T-helper 2 cell treated with Interferon-gamma antibody and Interleukin-4, amounts not matched to agents 5 μg/mL and 100 μg/mL, for 36 hours (primary cell): ENCODE measurements around the gene SEMA3A.
"Not testable (repeated sequence)": the region's sequence is repeated elsewhere in the genome, so short reads cannot be mapped to it uniquely, and the experiment has no call there.

ENCODE experiments used
- DNase-seq: peaks from one replicate; pipeline ENCODE4 v3.0.0; 2021; ENCODE audit warnings: low spot score
- H3K27ac Mint-ChIP-seq: one replicate; pipeline ENCODE4 v1.8.0; 2021; ENCODE audit warnings: mild to moderate bottlenecking, mixed read lengths
- H3K27me3 Mint-ChIP-seq: one replicate; pipeline ENCODE4 v1.8.0; 2021; ENCODE audit warnings: low read depth, mixed read lengths
- H3K36me3 Mint-ChIP-seq: one replicate; pipeline ENCODE4 v1.8.0; 2021; ENCODE audit warnings: low read depth, mixed read lengths
- H3K4me1 Mint-ChIP-seq: one replicate; pipeline ENCODE4 v1.8.0; 2021; ENCODE audit warnings: low read depth, mixed read lengths
- H3K4me3 Mint-ChIP-seq: one replicate; pipeline ENCODE4 v1.8.0; 2022; ENCODE audit warnings: mild to moderate bottlenecking, moderate library complexity, mixed read lengths
- H3K9me3 Mint-ChIP-seq: one replicate; pipeline ENCODE4 v1.8.0; 2021; ENCODE audit warnings: mixed read lengths

SEMA3A gene

GRCh38 chr7:84157171-84157570, 37.4 kb downstream of the SEMA3A start:
- Mint-ChIP-seq H3K36me3 (no peaks in the 10 kb centered on the region), H3K4me1 (no peaks in the 10 kb centered on the region), H3K27ac (no peak overlapping the region), H3K27me3 (no peaks in the 10 kb centered on the region), H3K4me3 (no peak overlapping the region), H3K9me3 (no peaks in the 10 kb centered on the region)
- no peak for DNase-seq

- H3K9me3 Mint-ChIP-seq, result no peaks in the 10 kb centered on the region
- no peak overlapping the region for H3K4me3 Mint-ChIP-seq
Observed at GRCh38 chr7:84154991-84155781, 39.4 kb downstream of the SEMA3A start.

GRCh38 chr7:84152995-84153394, 41.6 kb downstream of the SEMA3A start:
- Mint-ChIP-seq H3K9me3 (no peaks in the 10 kb centered on the region), H3K4me1 (no peaks in the 10 kb centered on the region), H3K4me3 (no peak overlapping the region), H3K36me3 (no peaks in the 10 kb centered on the region), H3K27me3 (no peaks in the 10 kb centered on the region), H3K27ac (no peak overlapping the region)
- no peak for DNase-seq

More at GRCh38 chr7:84154991-84155781, 39.4 kb downstream of the SEMA3A start:
- no peak for DNase-seq
- Mint-ChIP-seq H3K27me3 (no peaks in the 10 kb centered on the region), H3K27ac (no peak overlapping the region), H3K36me3 (no peaks in the 10 kb centered on the region), H3K4me1 (no peaks in the 10 kb centered on the region)

- not testable (repeated sequence) for H3K27me3 Mint-ChIP-seq, H3K4me3 Mint-ChIP-seq, DNase-seq, H3K27ac Mint-ChIP-seq, H3K36me3 Mint-ChIP-seq, H3K9me3 Mint-ChIP-seq, H3K4me1 Mint-ChIP-seq
Observed at GRCh38 chr7:84150370-84150769, 44.2 kb downstream of the SEMA3A start.

GRCh38 chr7:84149573-84149972, 45.0 kb downstream of the SEMA3A start:
- no peak overlapping the region for H3K27ac Mint-ChIP-seq
- no peak overlapping the region for H3K4me3 Mint-ChIP-seq
- H3K9me3 Mint-ChIP-seq, result no peaks in the 10 kb centered on the region
- DNase-seq, result no peak
- H3K27me3 Mint-ChIP-seq, result peaks cover 2% of the 10 kb centered on the region
- H3K36me3 Mint-ChIP-seq, result no peaks in the 10 kb centered on the region
- no peaks in the 10 kb centered on the region for H3K4me1 Mint-ChIP-seq

- no peaks in the 10 kb centered on the region for H3K9me3 Mint-ChIP-seq
Observed at GRCh38 chr7:84145892-84146291, 48.7 kb downstream of the SEMA3A start.

GRCh38 chr7:84144935-84145334, 49.7 kb downstream of the SEMA3A start:
- Mint-ChIP-seq H3K27ac (no peak overlapping the region), H3K4me3 (no peak overlapping the region), H3K36me3 (no peaks in the 10 kb centered on the region), H3K27me3 (peaks cover 4% of the 10 kb centered on the region), H3K4me1 (no peaks in the 10 kb centered on the region), H3K9me3 (no peaks in the 10 kb centered on the region)
- no peak for DNase-seq

More at GRCh38 chr7:84145892-84146291, 48.7 kb downstream of the SEMA3A start:
- Mint-ChIP-seq H3K27me3 (peaks cover 4% of the 10 kb centered on the region), H3K36me3 (no peaks in the 10 kb centered on the region), H3K4me1 (no peaks in the 10 kb centered on the region), H3K4me3 (no peak overlapping the region), H3K27ac (no peak overlapping the region)
- DNase-seq, result no peak

GRCh38 chr7:84144480-84144879, 50.1 kb downstream of the SEMA3A start:
- DNase-seq, result no peak
- Mint-ChIP-seq H3K4me3 (no peak overlapping the region), H3K36me3 (no peaks in the 10 kb centered on the region), H3K4me1 (no peaks in the 10 kb centered on the region), H3K9me3 (no peaks in the 10 kb centered on the region), H3K27ac (no peak overlapping the region), H3K27me3 (peaks cover 4% of the 10 kb centered on the region)

GRCh38 chr7:84142726-84143125, 51.9 kb downstream of the SEMA3A start:
- no peak overlapping the region for H3K4me3 Mint-ChIP-seq
- H3K27ac Mint-ChIP-seq, result no peak overlapping the region
- peaks cover 4% of the 10 kb centered on the region for H3K27me3 Mint-ChIP-seq
- H3K36me3 Mint-ChIP-seq, result no peaks in the 10 kb centered on the region
- no peaks in the 10 kb centered on the region for H3K4me1 Mint-ChIP-seq
- H3K9me3 Mint-ChIP-seq, result no peaks in the 10 kb centered on the region
- no peak for DNase-seq

GRCh38 chr7:84139986-84140729, 54.4 kb downstream of the SEMA3A start:
- Mint-ChIP-seq H3K36me3 (no peaks in the 10 kb centered on the region), H3K9me3 (no peaks in the 10 kb centered on the region), H3K4me1 (no peaks in the 10 kb centered on the region), H3K27ac (no peak overlapping the region), H3K27me3 (peaks cover 4% of the 10 kb centered on the region), H3K4me3 (no peak overlapping the region)
- no peak for DNase-seq

- no peak overlapping the region for H3K4me3 Mint-ChIP-seq
- H3K9me3 Mint-ChIP-seq, result no peaks in the 10 kb centered on the region
- no peaks in the 10 kb centered on the region for H3K36me3 Mint-ChIP-seq
- DNase-seq, result no peak
- H3K4me1 Mint-ChIP-seq, result no peaks in the 10 kb centered on the region
- H3K27ac Mint-ChIP-seq, result no peak overlapping the region
- H3K27me3 Mint-ChIP-seq, result peaks cover 3% of the 10 kb centered on the region
Observed at GRCh38 chr7:84138411-84138810, 56.2 kb downstream of the SEMA3A start.

- Mint-ChIP-seq H3K4me3 (no peak overlapping the region), H3K36me3 (no peaks in the 10 kb centered on the region), H3K9me3 (no peaks in the 10 kb centered on the region), H3K4me1 (no peaks in the 10 kb centered on the region), H3K27ac (no peak overlapping the region), H3K27me3 (peaks cover 3% of the 10 kb centered on the region)
- no peak for DNase-seq
Observed at GRCh38 chr7:84137812-84138211, 56.8 kb downstream of the SEMA3A start.

- Mint-ChIP-seq H3K27ac (no peak overlapping the region), H3K4me3 (no peak overlapping the region), H3K9me3 (no peaks in the 10 kb centered on the region), H3K36me3 (no peaks in the 10 kb centered on the region), H3K27me3 (peaks cover 2% of the 10 kb centered on the region), H3K4me1 (no peaks in the 10 kb centered on the region)
- no peak for DNase-seq
Observed at GRCh38 chr7:84136809-84137208, 57.8 kb downstream of the SEMA3A start.

- no peaks in the 10 kb centered on the region for H3K9me3 Mint-ChIP-seq
- no peak overlapping the region for H3K4me3 Mint-ChIP-seq
- H3K4me1 Mint-ChIP-seq, result no peaks in the 10 kb centered on the region
- no peak overlapping the region for H3K27ac Mint-ChIP-seq
- no peak for DNase-seq
- no peaks in the 10 kb centered on the region for H3K36me3 Mint-ChIP-seq
- H3K27me3 Mint-ChIP-seq, result no peaks in the 10 kb centered on the region
Observed at GRCh38 chr7:84136336-84136735, 58.3 kb downstream of the SEMA3A start.
